Glutamatergic neuron (in vitro differentiated cells): Measurements from ENCODE around the gene SNX14. TPM values are rescaled to one million over a fixed set of nuclear protein-coding genes. Genes with fewer than 3 reads are reported as not detected.

Experiments used
- DNase-seq: peaks from one replicate; pipeline ENCODE4 v3.0.0; 2022
- H3K27ac Mint-ChIP-seq: one replicate; pipeline ENCODE4 v1.8.0; 2020; ENCODE audit warnings: mild to moderate bottlenecking, mixed read lengths, inconsistent platforms; ENCODE audit not compliant: unreplicated experiment
- H3K27me3 Mint-ChIP-seq: one replicate; pipeline ENCODE4 v1.8.0; 2020; ENCODE audit warnings: mild to moderate bottlenecking, moderate library complexity, mixed read lengths, inconsistent platforms; ENCODE audit not compliant: unreplicated experiment
- H3K36me3 Mint-ChIP-seq: one replicate; pipeline ENCODE4 v1.8.0; 2020; ENCODE audit warnings: mild to moderate bottlenecking, mixed read lengths, inconsistent platforms; ENCODE audit not compliant: unreplicated experiment
- H3K4me1 Mint-ChIP-seq: one replicate; pipeline ENCODE4 v1.8.0; 2020; ENCODE audit warnings: mild to moderate bottlenecking, low read depth, mixed read lengths, inconsistent platforms; ENCODE audit not compliant: unreplicated experiment
- H3K4me3 Mint-ChIP-seq: one replicate; pipeline ENCODE4 v1.8.0; 2020; ENCODE audit warnings: mild to moderate bottlenecking, mixed read lengths, inconsistent platforms; ENCODE audit not compliant: unreplicated experiment
- H3K9me3 Mint-ChIP-seq: one replicate; pipeline ENCODE4 v1.8.0; 2020; ENCODE audit warnings: mild to moderate bottlenecking, moderate library complexity, mixed read lengths, inconsistent platforms; ENCODE audit not compliant: unreplicated experiment
- total RNA-seq: library from RNA; stranded (reverse); fragmentation: NEBNext Ultra II Directional; extraction: Animal tissue kit (Norgen Biotek cat#: 25700); gene quantifications from one replicate; pipeline ENCODE4 v1.2.1, GENCODE V29; 2021; ENCODE audit not compliant: unreplicated experiment
- TF ChIP-seq, protein P1 (sequence below): fragments of 200-600 bp; sonication (generic); IDR thresholded peaks from one replicate; pipeline ENCODE4 v1.5.0; 2021; ENCODE audit not compliant: partially characterized antibody, unreplicated experiment

Gene SNX14
- total RNA-seq, 1 donor from 2014 or later: 73.6 TPM

DNA sequence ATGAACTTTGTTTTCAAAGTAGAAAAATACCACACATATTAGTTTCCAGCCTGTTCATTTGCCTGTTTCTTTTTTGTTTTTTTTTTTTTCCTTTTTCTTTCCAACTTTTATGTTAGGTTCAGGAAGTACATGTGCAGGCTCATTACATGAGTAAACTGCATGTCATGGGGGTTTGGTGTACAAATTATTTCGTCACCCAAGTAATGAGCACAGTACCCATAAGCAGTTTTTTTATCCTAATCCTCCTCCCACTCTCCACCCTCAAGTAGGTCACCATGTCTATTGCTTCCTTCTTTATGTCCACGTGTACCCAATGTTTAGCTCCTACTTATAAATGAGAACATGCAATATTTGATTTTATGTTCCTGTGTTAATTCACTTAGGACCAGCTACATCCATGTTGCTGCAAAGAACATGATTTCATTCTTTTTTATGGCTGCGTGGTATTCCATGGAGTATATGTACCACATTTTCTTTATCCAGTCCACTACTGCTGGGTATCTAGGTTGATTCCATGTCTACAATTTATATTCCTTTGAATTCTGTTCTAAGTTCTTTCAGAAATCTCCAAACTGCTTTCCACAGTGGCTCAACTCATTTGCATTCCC, 31.8 kb downstream of the SNX14 start:
- TF ChIP-seq, protein P1, sequence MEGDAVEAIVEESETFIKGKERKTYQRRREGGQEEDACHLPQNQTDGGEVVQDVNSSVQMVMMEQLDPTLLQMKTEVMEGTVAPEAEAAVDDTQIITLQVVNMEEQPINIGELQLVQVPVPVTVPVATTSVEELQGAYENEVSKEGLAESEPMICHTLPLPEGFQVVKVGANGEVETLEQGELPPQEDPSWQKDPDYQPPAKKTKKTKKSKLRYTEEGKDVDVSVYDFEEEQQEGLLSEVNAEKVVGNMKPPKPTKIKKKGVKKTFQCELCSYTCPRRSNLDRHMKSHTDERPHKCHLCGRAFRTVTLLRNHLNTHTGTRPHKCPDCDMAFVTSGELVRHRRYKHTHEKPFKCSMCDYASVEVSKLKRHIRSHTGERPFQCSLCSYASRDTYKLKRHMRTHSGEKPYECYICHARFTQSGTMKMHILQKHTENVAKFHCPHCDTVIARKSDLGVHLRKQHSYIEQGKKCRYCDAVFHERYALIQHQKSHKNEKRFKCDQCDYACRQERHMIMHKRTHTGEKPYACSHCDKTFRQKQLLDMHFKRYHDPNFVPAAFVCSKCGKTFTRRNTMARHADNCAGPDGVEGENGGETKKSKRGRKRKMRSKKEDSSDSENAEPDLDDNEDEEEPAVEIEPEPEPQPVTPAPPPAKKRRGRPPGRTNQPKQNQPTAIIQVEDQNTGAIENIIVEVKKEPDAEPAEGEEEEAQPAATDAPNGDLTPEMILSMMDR: no peak
- no peak overlapping the region for H3K4me3 Mint-ChIP-seq
- H3K36me3 Mint-ChIP-seq: no peaks in the 10 kb centered on the region
- no peaks in the 10 kb centered on the region for H3K27me3 Mint-ChIP-seq
- no peaks in the 10 kb centered on the region for H3K4me1 Mint-ChIP-seq
- DNase-seq: no peak
- H3K27ac Mint-ChIP-seq: no peak overlapping the region
- H3K9me3 Mint-ChIP-seq: no peaks in the 10 kb centered on the region

DNA sequence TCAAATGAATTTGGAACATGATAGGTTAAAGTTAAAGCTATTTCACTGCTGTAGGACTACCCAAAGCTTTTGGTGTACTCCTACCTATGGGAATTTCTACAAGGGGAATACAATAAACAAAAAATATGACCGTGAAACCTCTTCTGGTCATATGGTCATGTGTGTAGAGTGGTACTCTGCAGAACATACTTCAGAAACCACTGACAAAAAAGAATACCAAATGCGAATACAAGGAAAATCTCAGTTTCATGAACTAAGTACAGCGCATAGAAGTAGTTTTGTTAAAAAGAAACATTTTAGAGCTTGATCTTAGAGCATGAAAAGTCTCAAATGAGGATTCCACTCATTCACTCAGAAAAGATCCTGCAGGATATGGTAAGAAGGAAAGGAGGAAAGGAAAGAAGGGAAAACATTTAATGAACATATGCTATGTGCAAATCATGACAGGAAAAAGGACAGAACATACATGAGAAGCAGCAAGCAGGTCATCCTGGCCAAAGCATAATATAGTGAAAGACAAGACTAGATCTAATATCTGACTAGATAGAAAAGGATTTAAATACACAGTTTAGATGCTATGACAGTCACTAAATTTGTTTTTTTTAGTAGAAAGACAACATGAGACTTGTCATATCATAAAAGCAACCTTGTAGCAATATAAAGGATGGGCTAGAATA, 36.5 kb downstream of the SNX14 start:
- TF ChIP-seq, protein P1: no peak
- H3K27me3 Mint-ChIP-seq: no peaks in the 10 kb centered on the region

DNA sequence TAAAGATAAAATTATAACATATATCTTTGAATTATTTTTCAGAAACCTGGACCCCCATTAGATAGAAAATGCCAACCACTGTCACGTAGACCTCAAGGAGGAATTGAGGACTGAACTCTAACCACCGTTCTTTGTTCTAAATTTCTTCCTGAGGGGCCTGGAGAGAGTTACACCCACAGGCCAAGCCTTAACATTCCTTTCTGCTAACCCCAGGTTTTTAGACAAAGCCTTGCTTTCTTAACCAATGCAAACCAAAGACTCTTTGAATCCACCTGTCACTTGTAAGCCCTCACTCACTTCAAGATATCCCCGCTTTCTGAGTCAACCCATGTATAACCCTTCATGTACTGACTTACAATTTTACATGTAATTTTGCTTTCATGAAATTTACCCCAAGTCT, 41.0 kb downstream of the SNX14 start:
- TF ChIP-seq, protein P1: no peak
- no peak for DNase-seq
- peaks cover 6% of the 10 kb centered on the region for H3K36me3 Mint-ChIP-seq
- no peaks in the 10 kb centered on the region for H3K27me3 Mint-ChIP-seq
- no peak overlapping the region for H3K4me3 Mint-ChIP-seq
- no peak overlapping the region for H3K27ac Mint-ChIP-seq
- H3K4me1 Mint-ChIP-seq: no peaks in the 10 kb centered on the region
- no peaks in the 10 kb centered on the region for H3K9me3 Mint-ChIP-seq

More for the DNA sequence above, 36.5 kb downstream of the SNX14 start:
- H3K9me3 Mint-ChIP-seq: no peaks in the 10 kb centered on the region
- H3K27ac Mint-ChIP-seq: no peak overlapping the region
- H3K4me1 Mint-ChIP-seq: no peaks in the 10 kb centered on the region
- no peaks in the 10 kb centered on the region for H3K36me3 Mint-ChIP-seq
- DNase-seq: no peak
- no peak overlapping the region for H3K4me3 Mint-ChIP-seq

DNA sequence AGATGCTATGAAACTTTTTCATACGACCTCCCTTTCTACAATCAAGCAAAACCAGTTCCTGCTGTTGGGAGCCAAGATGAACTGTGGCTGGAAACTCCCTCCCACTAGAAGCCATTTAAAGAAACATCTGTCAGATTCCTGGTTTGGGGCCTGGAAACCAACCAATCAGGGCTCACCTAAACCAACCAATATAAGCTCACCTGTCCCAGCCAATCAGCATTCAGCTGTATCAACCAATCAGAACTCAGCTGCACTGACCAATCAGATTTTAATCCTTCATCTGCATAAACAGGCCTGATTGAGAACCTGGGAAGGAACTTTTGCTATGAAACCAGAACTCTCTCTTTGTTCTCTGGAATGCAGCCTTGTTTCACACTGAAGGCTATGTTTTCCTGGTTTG, 42.4 kb downstream of the SNX14 start:
- peaks cover 6% of the 10 kb centered on the region for H3K36me3 Mint-ChIP-seq
- no peaks in the 10 kb centered on the region for H3K27me3 Mint-ChIP-seq
- no peak overlapping the region for H3K4me3 Mint-ChIP-seq
- H3K27ac Mint-ChIP-seq: no peak overlapping the region
- no peaks in the 10 kb centered on the region for H3K9me3 Mint-ChIP-seq
- H3K4me1 Mint-ChIP-seq: no peaks in the 10 kb centered on the region
- DNase-seq: no peak
- TF ChIP-seq, protein P1: no peak

DNA sequence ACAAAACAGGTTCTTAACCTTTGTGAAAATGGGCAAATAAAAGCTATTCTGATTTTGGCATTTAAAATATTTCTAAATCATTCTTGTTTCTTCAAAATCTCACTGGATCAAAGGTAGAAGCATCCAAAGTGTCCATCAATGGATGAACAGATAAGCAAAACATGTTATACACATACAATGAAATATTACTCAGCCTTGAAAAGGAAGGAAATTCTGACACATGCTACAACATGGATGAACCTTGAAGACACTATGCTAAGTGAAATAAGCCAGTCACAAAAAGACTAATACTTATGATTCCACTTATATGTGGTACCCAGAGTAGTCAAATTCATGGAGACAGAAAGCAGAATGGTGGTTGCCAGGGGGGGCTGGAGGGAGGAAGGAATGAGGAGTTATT, 45.9 kb downstream of the SNX14 start:
- H3K4me1 Mint-ChIP-seq: no peaks in the 10 kb centered on the region
- TF ChIP-seq, protein P1: no peak
- peaks cover 6% of the 10 kb centered on the region for H3K36me3 Mint-ChIP-seq
- no peak for DNase-seq
- H3K27me3 Mint-ChIP-seq: no peaks in the 10 kb centered on the region
- no peak overlapping the region for H3K27ac Mint-ChIP-seq
- no peak overlapping the region for H3K4me3 Mint-ChIP-seq
- H3K9me3 Mint-ChIP-seq: no peaks in the 10 kb centered on the region
